PC-3 (cell line): ENCODE data around the gene GOLGA8J.
"Not testable (repeated sequence)": the region's sequence is repeated elsewhere in the genome, so short reads cannot be mapped to it uniquely, and the experiment has no call there.

Experiments
- CTCF ChIP-seq: fragments of 300-600 bp; sonication (generic); conservative IDR thresholded peaks from 2 replicates; pipeline ENCODE4 v1.5.1; 2017; ENCODE audit warnings: antibody characterized with exemption, low read depth, mild to moderate bottlenecking, low read length
- EZH2 ChIP-seq: fragments of 300-600 bp; sonication (generic); IDR thresholded peaks from one replicate; pipeline ENCODE4 v1.6.1; 2017; ENCODE audit warnings: antibody characterized with exemption, mild to moderate bottlenecking, low read length; ENCODE audit not compliant: unreplicated experiment

- TF ChIP-seq CTCF, EZH2: not testable (repeated sequence)
Measured at GRCh38 chr15:30082655-30083054, at the start of gene GOLGA8J.
